ENCODE measurements around the gene NT5E.

Gene NT5E

GRCh38 chr6:85460921-85461797 lies 11.3 kb downstream of the NT5E start:
- no peak for TF ChIP-seq CTCF (conservative IDR thresholded peaks at IDR 0.05)
- H3K27ac ChIP-seq, result no peak overlapping the region

- TF ChIP-seq CTCF (conservative IDR thresholded peaks at IDR 0.05), result no peak
Measured at GRCh38 chr6:85461798-85462170, 11.9 kb downstream of the NT5E start.

GRCh38 chr6:85462673-85463072 lies 12.8 kb downstream of the NT5E start:
- H3K27ac ChIP-seq, result peak overlapping the region; percentile 36
- no peak for TF ChIP-seq CTCF (conservative IDR thresholded peaks at IDR 0.05)

More at GRCh38 chr6:85461798-85462170, 11.9 kb downstream of the NT5E start:
- H3K27ac ChIP-seq, result no peak overlapping the region

GRCh38 chr6:85463621-85464259 lies 13.9 kb downstream of the NT5E start:
- TF ChIP-seq CTCF (conservative IDR thresholded peaks at IDR 0.05), result no peak
- no peak overlapping the region for H3K27ac ChIP-seq

- H3K27ac ChIP-seq, result no peak overlapping the region
- TF ChIP-seq CTCF (conservative IDR thresholded peaks at IDR 0.05), result no peak
Measured at GRCh38 chr6:85464260-85464644, 14.4 kb downstream of the NT5E start.

- peak overlapping the region; percentile 42 for H3K27ac ChIP-seq
- TF ChIP-seq CTCF (conservative IDR thresholded peaks at IDR 0.05), result no peak
Measured at GRCh38 chr6:85464722-85465150, 14.9 kb downstream of the NT5E start.

- peak overlapping the region; percentile 42 for H3K27ac ChIP-seq
- TF ChIP-seq CTCF (conservative IDR thresholded peaks at IDR 0.05), result no peak
Measured at GRCh38 chr6:85465762-85466161, 15.9 kb downstream of the NT5E start.

Measured in VCaP (cell line).